Measurements from ENCODE around the gene PROM2. TPM values are rescaled to one million over a fixed set of nuclear protein-coding genes. Genes with fewer than 3 reads are reported as not detected.

PROM2 gene
- total RNA-seq, 1 experiment from 2014 or later, result 3.1 TPM

DNA sequence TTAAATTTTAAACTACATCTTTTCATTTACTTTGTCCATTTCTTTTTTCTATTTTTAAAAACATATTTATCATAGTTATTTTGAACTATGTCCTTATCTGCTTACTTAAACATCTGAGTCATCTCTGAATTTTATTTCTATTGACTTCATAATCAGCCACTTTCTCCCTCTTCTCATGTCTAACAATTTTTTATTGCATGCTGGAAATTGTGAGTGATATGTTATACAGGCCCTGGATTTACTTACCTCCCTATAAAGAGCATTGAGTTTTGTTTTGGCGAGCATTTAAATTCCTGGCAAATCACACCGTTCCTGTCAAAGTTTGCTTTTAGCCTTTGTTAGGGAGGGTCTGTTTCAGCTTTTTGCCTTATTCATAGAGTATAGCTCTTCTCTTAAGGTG lies 62.2 kb downstream of the PROM2 start:
- Histone ChIP-seq H3K23ac (ENCODE audit: insufficient read length, low read depth, low read length) (no peak overlapping the region), H2BK12ac (ENCODE audit: insufficient read length, low read depth, low read length) (no peak overlapping the region), H2BK5ac (ENCODE audit: insufficient read length, low read length) (no peak overlapping the region), H3K56ac (ENCODE audit: insufficient read length, low read depth, low read length) (no peak overlapping the region), H3K79me1 (ENCODE audit: insufficient read depth, low read depth, low read length, poor library complexity, severe bottlenecking) (no peaks in the 10 kb centered on the region), H4K5ac (ENCODE audit: insufficient read length, low read depth, low read length) (no peak overlapping the region), H2AK5ac (ENCODE audit: insufficient read length, low read length) (no peak overlapping the region), H3K27me3 (ENCODE audit: insufficient read depth, low read length) (no peaks in the 10 kb centered on the region), H3K4me1 (ENCODE audit: insufficient read depth, low read length) (no peaks in the 10 kb centered on the region), H3K4ac (ENCODE audit: low read depth, low read length) (no peak overlapping the region), H2BK15ac (ENCODE audit: low read depth, low read length) (no peak overlapping the region), H3T11ph (ENCODE audit: low read length) (no peak overlapping the region), H4K20me1 (ENCODE audit: control insufficient read depth, insufficient read depth, insufficient read length) (no peaks in the 10 kb centered on the region), H4K91ac (ENCODE audit: insufficient read length, low read depth, low read length) (no peak overlapping the region), H2BK120ac (ENCODE audit: low read depth, low read length, poor library complexity, severe bottlenecking) (no peak overlapping the region), H3K9ac (ENCODE audit: extremely low read depth, insufficient read length, low read length) (no peak overlapping the region), H2BK20ac (ENCODE audit: low read depth, low read length, poor library complexity, severe bottlenecking) (no peak overlapping the region), H3K14ac (ENCODE audit: insufficient read depth, low read length) (no peak overlapping the region), H3K27ac (ENCODE audit: insufficient read length, low read depth, low read length) (no peak overlapping the region), H3K9me3 (ENCODE audit: control insufficient read depth, low read depth, low read length) (no peaks in the 10 kb centered on the region), H3K18ac (ENCODE audit: insufficient read length, low read depth, low read length) (no peak overlapping the region), H4K8ac (replicated peaks; ENCODE audit: insufficient read length, low read depth, low read length) (no peak overlapping the region), H2AFZ (ENCODE audit: low read length) (no peak overlapping the region), H3K79me2 (ENCODE audit: insufficient read depth, low read length) (no peaks in the 10 kb centered on the region), H3K4me2 (ENCODE audit: insufficient read depth, insufficient read length, low read length) (no peak overlapping the region), H3K23me2 (ENCODE audit: insufficient read length, low read depth, low read length, poor library complexity, severe bottlenecking) (no peaks in the 10 kb centered on the region)
- H3K27me3 Mint-ChIP-seq (ENCODE audit: low read depth), result peaks cover 42% of the 10 kb centered on the region
- H3K4me3 Mint-ChIP-seq, result no peak overlapping the region
- no peaks in the 10 kb centered on the region for H3K4me1 Mint-ChIP-seq
- no peak for DNase-seq
- no peak overlapping the region for H3K27ac Mint-ChIP-seq
- no CpG with 5 or more reads among the region's 2 CpGs for WGBS (ENCODE audit: extremely low coverage, insufficient read length, low lambda C conversion rate)
- no peaks in the 10 kb centered on the region for H3K9me3 Mint-ChIP-seq
- H3K36me3 Mint-ChIP-seq (ENCODE audit: insufficient read depth in 1 of 3, low read depth in 3 of 3), result no peaks in the 10 kb centered on the region
- TF ChIP-seq, protein P1, sequence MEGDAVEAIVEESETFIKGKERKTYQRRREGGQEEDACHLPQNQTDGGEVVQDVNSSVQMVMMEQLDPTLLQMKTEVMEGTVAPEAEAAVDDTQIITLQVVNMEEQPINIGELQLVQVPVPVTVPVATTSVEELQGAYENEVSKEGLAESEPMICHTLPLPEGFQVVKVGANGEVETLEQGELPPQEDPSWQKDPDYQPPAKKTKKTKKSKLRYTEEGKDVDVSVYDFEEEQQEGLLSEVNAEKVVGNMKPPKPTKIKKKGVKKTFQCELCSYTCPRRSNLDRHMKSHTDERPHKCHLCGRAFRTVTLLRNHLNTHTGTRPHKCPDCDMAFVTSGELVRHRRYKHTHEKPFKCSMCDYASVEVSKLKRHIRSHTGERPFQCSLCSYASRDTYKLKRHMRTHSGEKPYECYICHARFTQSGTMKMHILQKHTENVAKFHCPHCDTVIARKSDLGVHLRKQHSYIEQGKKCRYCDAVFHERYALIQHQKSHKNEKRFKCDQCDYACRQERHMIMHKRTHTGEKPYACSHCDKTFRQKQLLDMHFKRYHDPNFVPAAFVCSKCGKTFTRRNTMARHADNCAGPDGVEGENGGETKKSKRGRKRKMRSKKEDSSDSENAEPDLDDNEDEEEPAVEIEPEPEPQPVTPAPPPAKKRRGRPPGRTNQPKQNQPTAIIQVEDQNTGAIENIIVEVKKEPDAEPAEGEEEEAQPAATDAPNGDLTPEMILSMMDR (conservative IDR thresholded peaks at IDR 0.05), result no peak
